ENCODE data around the gene PTTG1IP. TPM values are rescaled to one million over a fixed set of nuclear protein-coding genes. Genes with fewer than 3 reads are reported as not detected.

The PTTG1IP gene
- total and polyA plus RNA-seq, 2 of the 13 experiments (the other 11 are each of a cell fraction or from before 2014, with no cell fraction given): 161 to 700 TPM

GRCh38 chr21:44872649-44873355, 688 bp downstream of the PTTG1IP start (continued):
- no peak for TF ChIP-seq ZNF597 (CRISPR knock-in tag; IDR thresholded peaks at IDR 0.05)
- no peak for TF ChIP-seq ZXDC (CRISPR knock-in tag; IDR thresholded peaks at IDR 0.05)
- TF ChIP-seq SNAPC5 (CRISPR knock-in tag; IDR thresholded peaks at IDR 0.05; ENCODE audit: borderline replicate concordance): no peak
- no peak for TF ChIP-seq TAF15 (IDR thresholded peaks at IDR 0.05; ENCODE audit: low read depth, low read length, poor library complexity, severe bottlenecking)
- TF ChIP-seq POLR2A (IDR thresholded peaks at IDR 0.05; ENCODE audit: insufficient read depth in 1 of 2, low read depth in 2 of 2, low read length in 2 of 2): no peak
- TF ChIP-seq THAP11 (CRISPR knock-in tag; IDR thresholded peaks at IDR 0.05): no peak
- TF ChIP-seq ZFP90 (CRISPR knock-in tag; IDR thresholded peaks at IDR 0.05; ENCODE audit: borderline replicate concordance): no peak
- no peak for TF ChIP-seq MAZ (IDR thresholded peaks at IDR 0.05; ENCODE audit: borderline replicate concordance, low read depth, low read length)
- no peak for TF ChIP-seq MAZ (CRISPR knock-in tag; IDR thresholded peaks at IDR 0.05; ENCODE audit: low read depth)
- TF ChIP-seq EP300 (IDR thresholded peaks at IDR 0.05; ENCODE audit: low read depth in 2 of 2, low read length in 2 of 2): no peak
- no peak for TF ChIP-seq EP300 (CRISPR knock-in tag; IDR thresholded peaks at IDR 0.05; ENCODE audit: borderline replicate concordance)
- TF ChIP-seq ETV5 (CRISPR knock-in tag; IDR thresholded peaks at IDR 0.05; ENCODE audit: borderline replicate concordance): no peak
- TF ChIP-seq ZC3H13 (CRISPR knock-in tag; IDR thresholded peaks at IDR 0.05): no peak
- TF ChIP-seq ZUFSP (CRISPR knock-in tag; IDR thresholded peaks at IDR 0.05; ENCODE audit: borderline replicate concordance): no peak
- TF ChIP-seq ZNF251 (CRISPR knock-in tag; IDR thresholded peaks at IDR 0.05): no peak
- TF ChIP-seq TOPORS (CRISPR knock-in tag; IDR thresholded peaks at IDR 0.05): 0 out of 2 replicates have a peak, but pooled peaks have one; percentile 14
- TF ChIP-seq HMGXB4 (CRISPR knock-in tag; IDR thresholded peaks at IDR 0.05; ENCODE audit: borderline replicate concordance in 1 of 2, low read depth in 1 of 2): no peak
- TF ChIP-seq ZBTB49 (CRISPR knock-in tag; IDR thresholded peaks at IDR 0.05; ENCODE audit: borderline replicate concordance): no peak

Data from HepG2 (cell line).